ENCODE results near the gene PLIN3.

- TF ChIP-seq POLR2AphosphoS5 (IDR thresholded peaks at IDR 0.05) (peak; percentile 45), CTCF (IDR thresholded peaks at IDR 0.05) (peak in 3 of 4 experiments; percentile 73 to 81 (median 76))
These were observed 44.6 kb upstream of the PLIN3 start for GRCh38 chr19:4911786-4912672.

Measured in prostate gland (tissue), 2 donors.